ENCODE data around the gene E2F1.
"Not testable (repeated sequence)": the region's sequence is repeated elsewhere in the genome, so short reads cannot be mapped to it uniquely, and the experiment has no call there.

E2F1 gene

DNA sequence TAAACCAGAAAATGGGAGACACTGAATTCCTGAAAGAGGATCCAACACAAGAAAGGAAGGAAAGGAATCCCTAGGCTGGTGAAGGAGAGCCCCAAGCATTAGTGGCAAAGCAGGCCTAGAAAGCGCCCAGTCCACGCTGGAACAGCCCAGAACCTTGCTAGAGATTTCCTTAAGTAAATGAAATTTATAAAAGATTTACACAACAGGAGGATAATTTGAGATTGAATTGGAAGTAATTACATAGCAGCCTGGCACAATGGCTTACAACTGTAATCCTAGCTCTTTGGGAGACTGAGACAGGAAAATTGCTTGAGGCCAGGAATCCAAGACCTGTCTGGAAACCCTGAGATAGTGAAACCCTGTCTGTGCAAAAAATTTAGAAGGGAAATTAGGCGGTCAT lies 50.8 kb downstream of the E2F1 start:
- no peak for DNase-seq

DNA sequence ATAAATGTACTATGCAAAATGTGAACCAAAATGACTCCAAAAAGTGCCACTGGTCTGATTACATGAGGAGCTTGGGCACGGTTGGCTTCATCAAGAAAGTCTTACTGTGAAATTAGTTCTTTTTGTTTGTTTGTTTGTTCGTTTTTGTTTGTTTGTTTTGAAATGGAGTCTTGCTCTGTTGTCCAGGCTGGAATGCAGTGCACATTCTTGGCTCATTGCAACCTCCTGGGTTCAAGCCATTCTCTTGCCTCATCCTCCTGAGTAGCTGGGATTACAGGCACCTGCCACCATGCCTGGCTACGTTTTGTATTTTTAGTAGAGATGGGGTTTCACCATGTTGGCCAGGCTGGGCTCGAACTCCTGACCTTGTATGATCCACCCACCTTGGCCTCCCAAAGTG lies 54.3 kb downstream of the E2F1 start:
- not testable (repeated sequence) for DNase-seq

DNA sequence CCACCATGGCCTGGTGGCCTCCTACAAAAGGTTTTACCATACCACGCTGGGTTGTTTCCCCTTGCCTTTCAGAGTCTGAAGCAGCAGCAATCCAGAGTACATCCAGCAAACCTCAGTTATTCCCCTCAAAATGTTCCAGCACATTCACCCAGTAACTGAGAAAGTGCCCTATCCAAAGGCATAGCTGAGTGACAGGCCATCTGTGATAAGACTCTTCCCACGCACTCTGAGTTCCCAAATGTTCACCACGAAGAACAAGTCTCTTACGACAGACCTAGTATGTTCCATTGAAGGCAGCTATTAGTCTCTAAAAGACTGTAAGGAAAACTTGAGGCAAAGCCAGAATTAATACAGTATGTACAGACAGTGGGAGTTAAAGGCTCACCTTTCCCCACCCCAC lies 55.7 kb downstream of the E2F1 start:
- DNase-seq, result no peak

DNA sequence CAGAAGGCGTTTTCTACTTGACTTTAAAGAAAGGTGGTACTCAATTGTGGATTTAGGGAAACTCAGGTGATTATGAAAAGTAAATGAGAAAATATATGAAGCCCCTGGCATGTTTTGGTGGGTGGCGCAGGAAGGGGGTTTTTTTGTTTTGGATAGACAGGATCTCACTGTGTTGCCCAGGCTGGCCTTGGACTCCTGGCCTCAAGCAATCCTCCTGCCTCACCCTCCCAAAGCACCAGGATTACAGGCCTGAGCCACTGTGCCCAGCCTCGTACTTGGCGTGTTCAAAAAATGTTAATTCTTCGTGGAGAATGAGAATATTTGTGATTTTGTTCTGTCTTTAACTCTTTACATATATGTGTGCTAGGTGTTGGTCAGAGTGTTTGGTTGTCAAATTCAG lies 56.2 kb downstream of the E2F1 start:
- DNase-seq, result no peak

- DNase-seq, result no peak
Observed at GRCh38 chr20:33629533-33629932, 56.7 kb downstream of the E2F1 start.

DNA sequence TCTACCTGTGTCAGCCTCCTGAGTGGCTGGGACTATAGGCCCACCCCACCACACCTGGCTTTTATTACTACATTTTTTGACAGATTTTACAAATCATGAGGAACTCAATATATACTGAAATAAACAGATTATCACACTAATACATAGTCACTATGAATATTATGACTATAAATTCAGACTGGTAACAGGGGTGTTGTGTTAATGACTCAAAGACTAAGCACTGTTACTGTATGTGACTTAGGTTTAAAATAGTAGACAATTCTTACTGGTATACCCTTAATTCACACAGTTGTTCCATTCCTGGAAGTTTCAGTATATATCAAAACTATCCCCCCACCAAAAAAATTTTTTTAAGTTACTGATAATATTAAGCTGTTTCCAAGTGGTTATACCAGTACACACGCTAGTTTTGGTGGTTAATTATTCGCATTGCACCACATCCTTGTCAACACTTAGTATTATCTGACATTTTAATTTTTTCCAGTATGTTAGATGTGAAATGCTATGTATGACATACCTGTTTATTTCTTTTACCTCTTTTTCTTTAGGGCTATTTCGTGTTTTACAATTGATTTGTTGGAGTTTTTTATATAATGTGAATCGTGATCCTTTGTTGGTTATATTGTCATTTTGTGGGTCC lies 58.5 kb downstream of the E2F1 start:
- no peak for DNase-seq

- DNase-seq, result no peak
Observed at GRCh38 chr20:33626190-33626589, 60.0 kb downstream of the E2F1 start.

Data from retina (tissue), 1 donor.